Tibial artery (tissue), 4 donors: Measurements from ENCODE around the gene IGF2BP1.
"Not testable (repeated sequence)": the region's sequence is repeated elsewhere in the genome, so short reads cannot be mapped to it uniquely, and the experiment has no call there.

Experiments
- DNase-seq, 2 donors: peaks; one replicate each; pipeline ENCODE4 v3.0.0-alpha.2; 2019
- H3K27ac ChIP-seq, 2 donors: fragments of 200-600 bp; sonication (generic) in 1 of 2; 1 replicate in 1 of 2; 2 replicates in 1 of 2; pipeline ENCODE4 v1.5.1; 2018 to 2019; ENCODE audit warnings: mild to moderate bottlenecking in 1 of 2
- H3K27me3 ChIP-seq, 2 donors: fragments of 200-600 bp; sonication (generic) in 1 of 2; one replicate each; pipeline versions ENCODE4 v1.5.1 to v1.6.0; 2016 to 2019
- H3K36me3 ChIP-seq, 3 donors: fragments of 200-600 bp; sonication (generic) in 2 of 3; one replicate each; pipeline ENCODE4 v1.5.1; 2016 to 2019; ENCODE audit warnings: mild to moderate bottlenecking in 2 of 3
- H3K4me1 ChIP-seq, 4 donors: fragments of 200-600 bp; sonication (generic) in 2 of 4; 1 replicate in 3 of 4; 2 replicates in 1 of 4; pipeline ENCODE4 v1.5.1; 2016 to 2019
- H3K4me3 ChIP-seq, 2 donors: fragments of 200-600 bp; sonication (generic) in 1 of 2; 1 replicate in 1 of 2; 2 replicates in 1 of 2; pipeline ENCODE4 v1.5.1; 2018 to 2019; ENCODE audit warnings: mild to moderate bottlenecking in 2 of 2
- H3K9me3 ChIP-seq, 3 donors: fragments of 200-600 bp; sonication (generic) in 1 of 3; one replicate each; pipeline ENCODE4 v1.5.1; 2016 to 2019
- CTCF ChIP-seq, 2 experiments: fragments of 200-600 bp in 1 of 2; fragments of 450-650 bp in 1 of 2; IDR thresholded peaks; one replicate each; pipeline ENCODE4 v1.5.1; 2017 to 2019; ENCODE audit warnings: antibody characterized with exemption in 2 of 2, mild to moderate bottlenecking in 1 of 2, moderate library complexity in 1 of 2
- intact Hi-C: fragments of 100-400 bp; cut with DNase I; formaldehyde crosslinking; loops from one replicate; pipeline ENCODE4 v1.15.0; 2023; ENCODE audit warnings: low total_unique reads

Gene IGF2BP1

DNA sequence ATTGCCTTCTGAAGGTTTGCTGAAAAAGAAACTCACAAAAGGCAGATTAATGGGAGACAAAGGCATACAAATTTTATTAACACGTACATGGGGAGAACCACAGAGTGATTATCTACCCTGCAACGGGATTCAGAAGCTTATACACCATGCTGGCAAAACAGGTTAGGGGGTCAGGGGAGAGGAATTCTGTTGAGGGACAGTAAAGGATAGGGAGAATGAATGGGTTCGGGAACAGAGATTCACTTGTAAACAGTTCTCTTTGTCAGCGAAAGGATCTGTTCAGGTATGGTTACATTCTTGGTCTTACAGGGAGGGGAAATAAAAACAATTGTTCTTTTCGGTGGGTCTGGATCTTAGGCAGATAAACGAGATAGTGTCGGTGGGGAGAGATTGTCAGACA, 81.1 kb downstream of the IGF2BP1 start:
- H3K36me3 ChIP-seq: no peaks in the 10 kb centered on the region
- peaks cover 0 to 36% of the 10 kb centered on the region in 2 donors for H3K27me3 ChIP-seq
- H3K4me1 ChIP-seq: no peaks in the 10 kb centered on the region
- H3K9me3 ChIP-seq: no peaks in the 10 kb centered on the region
- DNase-seq: no peak
- TF ChIP-seq CTCF (IDR thresholded peaks at IDR 0.05): no peak
- H3K4me3 ChIP-seq: no peak overlapping the region
- H3K27ac ChIP-seq: no peak overlapping the region
- intact Hi-C loops: no loop called here

DNA sequence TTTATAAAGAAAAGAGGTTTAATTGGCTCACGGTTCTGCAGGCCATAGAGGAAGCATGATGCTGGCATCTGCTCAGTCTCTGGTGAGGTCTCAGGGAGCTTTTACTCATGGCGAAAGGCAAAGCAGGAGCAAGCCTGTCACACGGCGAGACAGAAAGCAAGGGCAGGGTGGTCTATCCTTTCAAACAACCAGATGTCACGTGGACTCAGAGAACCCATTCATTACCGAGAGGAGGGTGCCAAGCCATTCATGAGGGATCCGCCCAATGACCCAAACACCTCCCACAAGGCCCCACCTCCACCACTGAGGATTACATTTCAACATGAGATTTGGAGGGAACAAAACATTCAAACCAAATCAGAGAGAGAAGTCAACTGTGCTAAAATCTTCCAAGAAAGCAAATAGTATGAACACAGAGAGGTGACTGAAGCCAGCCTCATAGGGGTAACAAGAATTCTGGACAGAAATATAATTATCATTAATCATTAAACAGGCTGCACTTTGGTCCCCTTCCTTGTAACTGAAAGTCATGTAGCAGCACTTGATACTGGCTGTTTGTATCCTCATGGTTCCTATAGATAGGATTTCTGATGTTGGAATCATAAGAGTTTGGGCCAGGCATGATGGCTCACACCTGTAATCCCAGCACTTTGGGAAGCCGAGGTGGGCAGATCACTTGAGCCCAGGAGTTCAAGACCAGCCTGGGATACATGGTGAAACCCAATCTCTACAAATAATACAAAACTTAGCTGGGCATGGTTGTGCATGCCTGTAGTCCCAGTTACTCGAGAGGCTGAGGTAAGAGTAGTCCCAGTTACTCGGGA, 82.9 kb downstream of the IGF2BP1 start:
- Histone ChIP-seq H3K27me3 (peaks cover 0 to 33% of the 10 kb centered on the region in 2 donors), H3K4me1 (no peaks in the 10 kb centered on the region), H3K27ac (no peak overlapping the region), H3K4me3 (no peak overlapping the region), H3K36me3 (no peaks in the 10 kb centered on the region), H3K9me3 (no peaks in the 10 kb centered on the region)
- DNase-seq: no peak
- TF ChIP-seq CTCF (IDR thresholded peaks at IDR 0.05): no peak
- intact Hi-C loops: no loop called here

GRCh38 chr17:49082231-49082630, 85.0 kb downstream of the IGF2BP1 start:
- TF ChIP-seq CTCF (IDR thresholded peaks at IDR 0.05): no peak
- no peak for DNase-seq
- H3K36me3 ChIP-seq: no peaks in the 10 kb centered on the region
- H3K27ac ChIP-seq: no peak overlapping the region
- H3K9me3 ChIP-seq: no peaks in the 10 kb centered on the region
- H3K27me3 ChIP-seq: peaks cover 0 to 32% of the 10 kb centered on the region in 2 donors
- no peak overlapping the region for H3K4me3 ChIP-seq
- intact Hi-C loops: no loop called here
- H3K4me1 ChIP-seq: no peaks in the 10 kb centered on the region

GRCh38 chr17:49085046-49085445, 87.9 kb downstream of the IGF2BP1 start:
- H3K9me3 ChIP-seq, H3K4me3 ChIP-seq, H3K4me1 ChIP-seq, H3K36me3 ChIP-seq, intact Hi-C loops, DNase-seq, H3K27ac ChIP-seq: not testable (repeated sequence)
- H3K27me3 ChIP-seq: peaks cover 0 to 38% of the 10 kb centered on the region in 2 donors

DNA sequence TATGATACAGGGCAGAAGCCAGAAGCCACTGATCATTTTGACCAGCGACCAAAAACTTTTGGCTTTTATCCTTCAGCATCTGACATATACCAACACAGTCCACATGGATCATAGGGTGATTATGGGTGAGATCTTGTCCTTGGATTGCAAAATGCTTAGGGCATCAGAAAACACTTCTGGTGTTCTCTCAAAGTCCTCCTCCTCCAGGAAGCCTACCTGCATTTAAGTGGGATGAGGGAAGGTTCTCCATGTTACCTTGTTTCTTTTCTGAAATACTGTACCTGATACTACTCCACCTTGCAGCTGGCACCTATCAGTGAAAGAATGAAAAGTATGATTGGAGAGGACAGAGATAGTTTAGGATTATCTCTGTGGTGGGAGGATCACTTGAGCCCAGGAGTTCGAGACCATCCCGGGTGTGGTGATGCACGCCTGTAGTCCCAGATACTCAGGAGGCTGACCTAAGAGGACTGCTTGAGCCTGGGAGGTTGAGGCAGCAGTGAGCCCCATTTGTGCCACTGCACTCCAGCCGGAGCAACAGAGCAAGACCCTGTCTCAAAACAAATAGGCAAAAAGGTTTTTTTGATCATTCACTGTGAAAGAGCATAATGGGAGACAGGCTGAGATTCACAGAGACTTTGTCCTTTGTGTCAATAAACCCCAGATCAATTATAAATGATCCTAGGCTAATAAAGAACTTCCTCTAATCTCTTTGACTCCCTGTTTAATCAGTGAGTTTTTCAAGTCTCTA, 88.6 kb downstream of the IGF2BP1 start:
- H3K36me3 ChIP-seq: no peaks in the 10 kb centered on the region
- H3K9me3 ChIP-seq: no peaks in the 10 kb centered on the region
- no peak overlapping the region for H3K4me3 ChIP-seq
- H3K27me3 ChIP-seq: peaks cover 0 to 38% of the 10 kb centered on the region in 2 donors
- no peak overlapping the region for H3K27ac ChIP-seq
- TF ChIP-seq CTCF (IDR thresholded peaks at IDR 0.05): no peak
- no peak for DNase-seq
- no peaks in the 10 kb centered on the region for H3K4me1 ChIP-seq
- intact Hi-C loops: no loop called here

GRCh38 chr17:49086316-49086605, 89.1 kb downstream of the IGF2BP1 start:
- no peak for TF ChIP-seq CTCF (IDR thresholded peaks at IDR 0.05)
- Histone ChIP-seq H3K27ac (no peak overlapping the region), H3K36me3 (no peaks in the 10 kb centered on the region), H3K4me1 (no peaks in the 10 kb centered on the region), H3K4me3 (no peak overlapping the region), H3K9me3 (no peaks in the 10 kb centered on the region), H3K27me3 (peaks cover 0 to 38% of the 10 kb centered on the region in 2 donors)
- no peak for DNase-seq
- intact Hi-C loops: no loop called here
